ENCODE measurements around the gene KCNMA1. TPM values are rescaled to one million over a fixed set of nuclear protein-coding genes. Genes with fewer than 3 reads are reported as not detected.

KCNMA1 gene
- total RNA-seq, 4 donors from 2014 or later: 66.8 to 96.5 (median 78.9) TPM

DNA sequence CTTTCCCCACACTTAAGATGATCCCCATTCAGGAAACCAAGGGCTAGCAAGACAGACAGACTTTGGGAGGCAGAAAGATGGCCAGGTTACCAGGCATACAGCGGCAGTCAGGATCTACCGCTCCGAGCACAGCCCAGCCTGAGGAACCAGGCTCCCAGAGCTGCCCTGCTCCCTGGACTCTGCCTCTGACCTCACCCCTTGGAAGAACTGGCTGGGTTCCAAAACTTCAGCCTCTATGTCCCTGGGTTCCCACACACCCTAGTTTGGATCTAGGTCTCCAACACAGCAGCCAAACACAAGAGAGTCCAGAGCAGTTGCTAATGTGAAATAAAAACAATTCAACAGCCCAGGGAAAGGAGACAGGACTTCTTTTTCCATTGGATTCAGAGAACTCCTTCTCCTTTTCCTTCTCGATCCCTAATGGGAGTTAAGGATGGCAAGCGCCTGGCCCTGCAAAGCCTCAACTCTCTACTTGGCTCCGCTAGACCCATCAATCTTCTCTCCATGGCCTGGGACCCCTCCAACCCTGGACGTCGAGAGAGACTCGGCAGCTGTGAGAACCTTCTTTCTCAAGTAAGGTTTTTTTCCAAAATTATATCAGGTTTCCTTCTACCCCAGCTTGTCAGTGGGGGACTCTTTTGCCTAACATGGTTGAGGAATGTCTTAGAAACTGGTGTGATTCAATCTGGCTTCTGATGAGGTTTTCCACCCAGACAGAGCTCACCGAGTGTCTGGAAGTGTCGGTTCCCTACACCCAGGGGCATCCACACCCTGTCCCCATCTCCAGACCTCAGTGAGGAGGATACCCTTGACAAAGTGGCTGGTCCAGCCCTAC is 219.6 kb downstream of the KCNMA1 start:
- in situ Hi-C loops (cut with MboI; ENCODE audit: low sequenced_read_pairs in 4 of 4) (no loop called here), intact Hi-C loops (cut with DNase I; ENCODE audit: low total_unique reads) (no loop called here)
- Histone ChIP-seq H3K36me3 (no peaks in the 10 kb centered on the region), H3K27me3 (no peaks in the 10 kb centered on the region), H3K9me3 (no peaks in the 10 kb centered on the region), H3K4me3 (no peak overlapping the region), H3K27ac (no peak overlapping the region), H3K4me1 (peaks cover 35 to 46% of the 10 kb centered on the region in 2 donors)
- TF ChIP-seq, protein P1, sequence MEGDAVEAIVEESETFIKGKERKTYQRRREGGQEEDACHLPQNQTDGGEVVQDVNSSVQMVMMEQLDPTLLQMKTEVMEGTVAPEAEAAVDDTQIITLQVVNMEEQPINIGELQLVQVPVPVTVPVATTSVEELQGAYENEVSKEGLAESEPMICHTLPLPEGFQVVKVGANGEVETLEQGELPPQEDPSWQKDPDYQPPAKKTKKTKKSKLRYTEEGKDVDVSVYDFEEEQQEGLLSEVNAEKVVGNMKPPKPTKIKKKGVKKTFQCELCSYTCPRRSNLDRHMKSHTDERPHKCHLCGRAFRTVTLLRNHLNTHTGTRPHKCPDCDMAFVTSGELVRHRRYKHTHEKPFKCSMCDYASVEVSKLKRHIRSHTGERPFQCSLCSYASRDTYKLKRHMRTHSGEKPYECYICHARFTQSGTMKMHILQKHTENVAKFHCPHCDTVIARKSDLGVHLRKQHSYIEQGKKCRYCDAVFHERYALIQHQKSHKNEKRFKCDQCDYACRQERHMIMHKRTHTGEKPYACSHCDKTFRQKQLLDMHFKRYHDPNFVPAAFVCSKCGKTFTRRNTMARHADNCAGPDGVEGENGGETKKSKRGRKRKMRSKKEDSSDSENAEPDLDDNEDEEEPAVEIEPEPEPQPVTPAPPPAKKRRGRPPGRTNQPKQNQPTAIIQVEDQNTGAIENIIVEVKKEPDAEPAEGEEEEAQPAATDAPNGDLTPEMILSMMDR (IDR thresholded peaks at IDR 0.05 in 4 of 5, conservative IDR thresholded peaks at IDR 0.05 in 1 of 5): no peak
- TF ChIP-seq POLR2A (IDR thresholded peaks at IDR 0.05): no peak
- ATAC-seq (no peak), DNase-seq (no peak)

DNA sequence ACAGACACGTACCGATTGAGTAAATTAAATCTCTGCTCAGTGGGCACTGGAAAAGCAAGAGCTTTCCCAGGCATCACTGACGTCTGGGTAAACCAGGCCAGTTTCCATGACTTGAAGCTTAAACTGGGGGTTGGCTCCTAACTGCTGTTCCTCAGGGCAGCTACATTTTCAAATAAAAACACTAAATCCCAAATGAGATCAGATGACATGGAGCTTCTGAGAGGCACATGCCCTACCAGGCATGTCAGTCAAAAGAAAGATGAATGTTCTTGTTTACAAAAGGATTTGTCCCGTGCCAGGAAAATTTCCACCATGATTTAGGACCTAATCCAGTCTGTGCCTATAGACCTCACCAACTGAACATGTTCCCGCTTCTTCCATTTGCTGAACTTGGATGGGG is 220.2 kb downstream of the KCNMA1 start:
- H3K36me3 ChIP-seq: no peaks in the 10 kb centered on the region
- intact Hi-C loops (cut with DNase I; ENCODE audit: low total_unique reads) (no loop called here), in situ Hi-C loops (cut with MboI; ENCODE audit: low sequenced_read_pairs in 4 of 4) (no loop called here)
- H3K4me1 ChIP-seq: peaks cover 41 to 43% of the 10 kb centered on the region in 2 donors
- ATAC-seq: peak in 1 of 2 donors; percentile 46
- no peak for DNase-seq
- H3K27ac ChIP-seq: no peak overlapping the region
- no peak overlapping the region for H3K4me3 ChIP-seq
- no peaks in the 10 kb centered on the region for H3K27me3 ChIP-seq
- no peak for TF ChIP-seq POLR2A (IDR thresholded peaks at IDR 0.05)
- TF ChIP-seq, protein P1 (IDR thresholded peaks at IDR 0.05 in 4 of 5, conservative IDR thresholded peaks at IDR 0.05 in 1 of 5): no peak
- H3K9me3 ChIP-seq: no peaks in the 10 kb centered on the region

DNA sequence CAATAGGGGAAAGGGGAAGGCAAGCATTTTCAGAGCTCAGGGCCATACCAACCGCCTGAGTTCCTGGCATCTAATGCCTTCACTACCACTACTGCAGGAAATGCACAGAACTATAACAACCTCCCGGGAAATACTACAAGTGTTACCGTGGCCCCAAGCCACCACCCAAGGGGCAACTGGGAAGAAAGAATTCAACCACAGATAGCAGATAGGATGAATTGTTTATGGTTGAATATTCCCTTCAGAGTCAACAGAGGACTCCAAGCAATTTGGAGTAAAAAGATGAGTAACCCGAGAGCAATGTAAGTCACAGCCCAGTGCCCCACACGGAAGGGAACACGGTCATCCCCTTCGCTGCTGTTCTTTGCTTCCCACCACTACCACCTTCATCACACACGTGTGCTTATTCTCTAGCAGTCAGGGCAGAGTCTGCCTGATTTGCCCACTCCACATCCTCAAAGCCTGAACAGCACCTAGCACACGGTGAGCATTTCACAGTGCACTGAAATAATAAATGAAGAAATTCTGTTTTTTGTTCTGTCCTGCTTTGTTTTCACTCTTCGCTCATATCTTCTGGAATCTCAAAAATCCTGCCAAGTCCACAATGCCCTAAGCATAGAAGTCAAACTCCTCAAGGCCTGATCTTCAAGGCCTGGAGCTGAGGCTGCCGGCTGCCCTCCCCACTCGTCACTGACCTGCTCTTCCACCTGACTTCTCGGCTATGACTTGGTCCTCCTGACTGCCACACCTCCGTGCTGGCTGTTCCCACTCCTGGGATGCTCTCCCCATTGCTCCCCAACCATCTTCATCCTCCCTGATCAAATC is 221.1 kb downstream of the KCNMA1 start:
- TF ChIP-seq, protein P1 (IDR thresholded peaks at IDR 0.05 in 4 of 5, conservative IDR thresholded peaks at IDR 0.05 in 1 of 5): no peak
- no peak for TF ChIP-seq POLR2A (IDR thresholded peaks at IDR 0.05)
- H3K36me3 ChIP-seq: no peaks in the 10 kb centered on the region
- ATAC-seq: no peak
- peaks cover 42 to 50% of the 10 kb centered on the region in 2 donors for H3K4me1 ChIP-seq
- H3K9me3 ChIP-seq: no peaks in the 10 kb centered on the region
- no peak overlapping the region for H3K4me3 ChIP-seq
- no peak for DNase-seq
- H3K27me3 ChIP-seq: no peaks in the 10 kb centered on the region
- H3K27ac ChIP-seq: no peak overlapping the region
- intact Hi-C loops (cut with DNase I; ENCODE audit: low total_unique reads) (no loop called here), in situ Hi-C loops (cut with MboI; ENCODE audit: low sequenced_read_pairs in 4 of 4) (no loop called here)

DNA sequence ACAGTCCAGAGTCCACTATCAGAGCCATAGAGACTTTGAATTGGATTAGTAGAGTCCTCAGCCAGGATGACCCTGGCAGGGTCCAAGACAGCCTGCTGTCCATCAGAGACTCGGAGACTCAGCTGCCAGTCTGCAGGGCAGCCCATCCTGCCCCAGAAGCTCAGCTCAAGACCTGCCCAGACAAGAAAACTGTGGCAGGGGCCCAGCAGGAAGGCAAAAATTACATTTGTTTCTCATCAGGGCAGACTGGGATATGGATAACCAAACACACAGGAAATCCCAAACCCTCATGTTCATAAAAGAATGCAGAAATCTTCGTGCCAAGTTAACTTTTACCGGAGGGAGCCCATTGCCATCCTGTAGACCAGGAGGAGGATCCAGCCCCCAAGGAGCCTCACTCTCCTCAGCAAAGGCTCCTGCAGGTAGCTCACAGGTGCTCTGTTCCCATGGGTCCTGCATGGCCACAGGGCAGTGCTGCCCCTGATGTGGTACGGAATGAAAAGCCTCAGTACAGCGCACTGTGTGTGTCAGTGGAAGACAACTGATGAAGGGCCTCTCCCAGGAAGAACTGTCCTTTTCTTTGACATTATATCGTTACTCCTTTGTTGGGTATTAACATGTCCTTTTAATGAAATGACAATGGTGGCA is 222.2 kb downstream of the KCNMA1 start:
- H3K27ac ChIP-seq: no peak overlapping the region
- H3K36me3 ChIP-seq: no peaks in the 10 kb centered on the region
- TF ChIP-seq, protein P1 (IDR thresholded peaks at IDR 0.05 in 4 of 5, conservative IDR thresholded peaks at IDR 0.05 in 1 of 5): no peak
- no peak for TF ChIP-seq POLR2A (IDR thresholded peaks at IDR 0.05)
- no peaks in the 10 kb centered on the region for H3K27me3 ChIP-seq
- peaks cover 48 to 54% of the 10 kb centered on the region in 2 donors for H3K4me1 ChIP-seq
- no peak for DNase-seq
- intact Hi-C loops (cut with DNase I; ENCODE audit: low total_unique reads): no loop called here
- no peak for ATAC-seq
- H3K4me3 ChIP-seq: no peak overlapping the region
- in situ Hi-C loops (cut with MboI; ENCODE audit: low sequenced_read_pairs in 4 of 4): no loop called here
- H3K9me3 ChIP-seq: no peaks in the 10 kb centered on the region
